K562 (cell line): ENCODE data around the gene VWA7. TPM values are rescaled to one million over a fixed set of nuclear protein-coding genes. Genes with fewer than 3 reads are reported as not detected.

Experiments used
- ATF1 ChIP-seq, 2 experiments: fragments of 450-650 bp in 1 of 2; IDR thresholded peaks; 2 replicates each; pipeline ENCODE4 v1.6.1; 2016; ENCODE audit warnings: missing compliant biosample characterization in 1 of 2, missing genetic modification characterization in 1 of 2
- CBFA2T2 ChIP-seq: fragments of 450-650 bp; conservative IDR thresholded peaks from 2 replicates; pipeline ENCODE4 v1.6.1; 2017; ENCODE audit warnings: mild to moderate bottlenecking
- CEBPZ ChIP-seq: fragments of 150-350 bp; IDR thresholded peaks from 2 replicates; pipeline ENCODE4 v1.6.1; 2014; ENCODE audit warnings: low read depth, mild to moderate bottlenecking, low read length, borderline replicate concordance
- CTCF ChIP-seq, 3 experiments: IDR thresholded peaks in 2 of 3; conservative IDR thresholded peaks in 1 of 3; 2 replicates each; pipeline ENCODE4 v1.5.1; 2011 to 2012; ENCODE audit warnings: low read length in 3 of 3, mild to moderate bottlenecking in 3 of 3, control low read depth in 2 of 3, improper control_type of control experiment in 1 of 3, inconsistent platforms in 1 of 3, low read depth in 1 of 3, mixed read lengths in 1 of 3, moderate library complexity in 1 of 3; ENCODE audit not compliant: insufficient read depth in 2 of 3
- ELF4 ChIP-seq: fragments of 450-650 bp; formaldehyde crosslinking; IDR thresholded peaks from 2 replicates; pipeline ENCODE4 v1.4.0; 2022; ENCODE audit warnings: missing genetic modification characterization
- HOMEZ ChIP-seq: fragments of 250-450 bp; sonication (Bioruptor Pico); IDR thresholded peaks from 2 replicates; pipeline ENCODE4 v1.4.0; 2020; ENCODE audit warnings: mild to moderate bottlenecking, moderate library complexity
- KDM5B ChIP-seq: fragments of 200-600 bp; sonication (generic); IDR thresholded peaks from 2 replicates; pipeline ENCODE4 v1.6.1; 2012; ENCODE audit warnings: low read depth, mild to moderate bottlenecking, moderate library complexity, low read length, control low read depth, inconsistent platforms; ENCODE audit not compliant: insufficient replicate concordance
- MAZ ChIP-seq, 2 experiments: fragments of 450-650 bp in 1 of 2; sonication (generic) in 1 of 2; formaldehyde crosslinking; IDR thresholded peaks in 1 of 2; conservative IDR thresholded peaks in 1 of 2; 2 replicates each; pipeline versions ENCODE4 v1.4.0 to v1.5.0; 2020; ENCODE audit warnings: mild to moderate bottlenecking in 1 of 2, missing genetic modification reagents in 1 of 2
- PKNOX1 ChIP-seq: fragments of 450-650 bp; IDR thresholded peaks from 2 replicates; pipeline ENCODE4 v1.6.1; 2016
- POLR2AphosphoS2 ChIP-seq: IDR thresholded peaks from 2 replicates; pipeline ENCODE4 v1.6.1; 2012; ENCODE audit warnings: low read length, improper control_type of control experiment
- POLR3G ChIP-seq: IDR thresholded peaks from 2 replicates; pipeline ENCODE4 v1.6.1; 2011; ENCODE audit not compliant: insufficient read length, insufficient replicate concordance; ENCODE audit errors: extremely low read depth
- RUNX1 ChIP-seq: sonication (generic); IDR thresholded peaks from 2 replicates; pipeline ENCODE4 v1.6.1; 2016; ENCODE audit warnings: antibody characterized with exemption, low read depth
- SETDB1 ChIP-seq: IDR thresholded peaks from one replicate; pipeline ENCODE4 v1.6.1; 2012; ENCODE audit warnings: low read length, control low read depth, inconsistent platforms
- SMARCA5 ChIP-seq: fragments of 450-650 bp; IDR thresholded peaks from 2 replicates; pipeline ENCODE4 v1.6.1; 2016
- SRSF1 ChIP-seq: fragments of 200-400 bp; formaldehyde crosslinking; IDR thresholded peaks from 2 replicates; pipeline ENCODE4 v1.6.1; 2017; ENCODE audit warnings: mild to moderate bottlenecking, low read depth, low read length, moderate library complexity
- STAT5B ChIP-seq: fragments of 250-450 bp; sonication (Bioruptor Pico); IDR thresholded peaks from 2 replicates; pipeline ENCODE4 v1.8.0; 2021; ENCODE audit warnings: mild to moderate bottlenecking, inconsistent platforms
- ZEB2 ChIP-seq: fragments of 450-650 bp; IDR thresholded peaks from 2 replicates; pipeline ENCODE4 v1.6.1; 2016
- ZNF23 ChIP-seq: fragments of 250-450 bp; sonication (Bioruptor Pico); IDR thresholded peaks from 2 replicates; pipeline ENCODE4 v1.4.0; 2020; ENCODE audit warnings: mild to moderate bottlenecking
- ZNF445 ChIP-seq: fragments of 250-450 bp; sonication (Bioruptor Pico); IDR thresholded peaks from 2 replicates; pipeline ENCODE4 v1.4.0; 2020; ENCODE audit warnings: low read depth, mild to moderate bottlenecking, moderate library complexity
- polyA plus RNA-seq, 8 experiments: library from polyadenylated mRNA; depleted of rRNA in 4 of 8; stranded (reverse) in 5 of 8; unstranded in 3 of 8; fragments of >200 nt; fragmentation: Nextera tagmentation in 2 of 8; fragmentation: Illumina TruSeq in 1 of 8; extraction: Ambion mirVana in 2 of 8; extraction: Trizol in 1 of 8; gene quantifications; 2 replicates each; pipeline versions ENCODE4 v1.2.1 to v1.2.3, GENCODE V29; 2011 to 2014; ENCODE audit warnings: inconsistent platforms in 1 of 8, missing spikeins in 1 of 8
- total RNA-seq, 7 experiments: library from RNA; depleted of rRNA in 6 of 7; stranded (reverse); fragments of >200 nt in 6 of 7; fragmentation: Illumina TruSeq in 2 of 7; extraction: Trizol in 2 of 7; gene quantifications; 2 replicates each; pipeline versions ENCODE4 v1.2.1 to v1.2.3, GENCODE V29; 2011 to 2021; ENCODE audit warnings: low replicate concordance in 1 of 7

VWA7 gene
- total and polyA plus RNA-seq, 9 of the 15 experiments (the other 6 are each of a cell fraction or from before 2014, with no cell fraction given), result 0.18 to 2.9 (median 0.95) TPM

GRCh38 chr6:31737991-31738979 is 38.8 kb downstream of the VWA7 start (continued):
- TF ChIP-seq SRSF1 (no peak), RUNX1 (no peak), SMARCA5 (peak; percentile 27; the same call in 1 of the 2 replicates), CTCF (IDR thresholded peaks at IDR 0.05 in 2 of 3, conservative IDR thresholded peaks at IDR 0.05 in 1 of 3; ENCODE audit: insufficient read depth in 2 of 3, low read depth in 1 of 3, low read length in 3 of 3) (peak in 2 of 3 experiments; percentile 37 to 54; a peak in 5 of 6 replicates), ATF1 (CRISPR knock-in tag; IDR thresholded peaks at IDR 0.05) (no peak), ATF1 (tag; IDR thresholded peaks at IDR 0.05) (peak; percentile 95), ZNF23 (no peak), POLR3G (no peak), MAZ (CRISPR knock-in tag; conservative IDR thresholded peaks at IDR 0.05 in 1 of 2, IDR thresholded peaks at IDR 0.05 in 1 of 2) (peak; percentile 64 to 91), HOMEZ (CRISPR knock-in tag) (0 out of 2 replicates have a peak, but pooled peaks have one; percentile 61), ZEB2 (no peak), SETDB1 (no peak), POLR2AphosphoS2 (peak; percentile 90; the same call in 1 of the 2 replicates), ELF4 (peak; percentile 86), KDM5B (peak; percentile 69), ZNF445 (CRISPR knock-in tag) (no peak; the same call in 1 of the 2 replicates), PKNOX1 (no peak), CEBPZ (no peak), STAT5B (no peak), CBFA2T2 (no peak)
